Hippocampal formation (tissue), 2 donors: ENCODE measurements around the gene MAP10.
"Not testable (repeated sequence)": the region's sequence is repeated elsewhere in the genome, so short reads cannot be mapped to it uniquely, and the experiment has no call there.

Source experiments
- DNase-seq, 2 donors: peaks; one replicate each; lab custom pipeline; 2025; lab: John Stamatoyannopoulos, UW

The MAP10 gene

GRCh38 chr1:232805269-232806185, at the start of gene MAP10:
Gene MAP10, plus strand, starts transcription at chr1:232805416. Its CDS starts 34 bp downstream, at chr1:232805450.
- peak in 1 of 2 donors; percentile 45 for DNase-seq

- DNase-seq, result no peak
Measured at GRCh38 chr1:232764458-232765251, 40.6 kb upstream of the MAP10 start.

GRCh38 chr1:232765542-232765941, 39.7 kb upstream of the MAP10 start:
- no peak for DNase-seq

GRCh38 chr1:232766241-232766890, 38.9 kb upstream of the MAP10 start:
- DNase-seq, result no peak

GRCh38 chr1:232766904-232767303, 38.3 kb upstream of the MAP10 start:
- no peak for DNase-seq

- no peak for DNase-seq
Measured at GRCh38 chr1:232767305-232768074, 37.7 kb upstream of the MAP10 start.

- no peak for DNase-seq
Measured at GRCh38 chr1:232768793-232769192, 36.4 kb upstream of the MAP10 start.

- DNase-seq, result no peak
Measured at GRCh38 chr1:232769733-232770132, 35.5 kb upstream of the MAP10 start.

GRCh38 chr1:232773752-232774151, 31.5 kb upstream of the MAP10 start:
- no peak for DNase-seq

GRCh38 chr1:232776526-232777106, 28.6 kb upstream of the MAP10 start:
- no peak for DNase-seq

GRCh38 chr1:232780354-232780753, 24.9 kb upstream of the MAP10 start:
- DNase-seq, result no peak

- no peak for DNase-seq
Measured at GRCh38 chr1:232784794-232785193, 20.4 kb upstream of the MAP10 start.

GRCh38 chr1:232785630-232786029, 19.6 kb upstream of the MAP10 start:
- not testable (repeated sequence) for DNase-seq

GRCh38 chr1:232786845-232787455, 18.3 kb upstream of the MAP10 start:
- DNase-seq, result no peak

GRCh38 chr1:232788235-232788872, 16.9 kb upstream of the MAP10 start:
- DNase-seq, result no peak

- no peak for DNase-seq
Measured at GRCh38 chr1:232789651-232790050, 15.6 kb upstream of the MAP10 start.

- no peak for DNase-seq
Measured at GRCh38 chr1:232792949-232793348, 12.3 kb upstream of the MAP10 start.

GRCh38 chr1:232793944-232794343, 11.3 kb upstream of the MAP10 start:
- DNase-seq, result no peak

GRCh38 chr1:232795497-232796053, 9.6 kb upstream of the MAP10 start:
- DNase-seq, result no peak
